CD14-positive monocyte (primary cell): ENCODE data around the gene ADA. TPM values are rescaled to one million over a fixed set of nuclear protein-coding genes. Genes with fewer than 3 reads are reported as not detected.
A peak's percentile ranks its signal among the peaks of the same experiment; 100 is the strongest.

Source experiments
- DNase-seq, 3 donors: peaks; one replicate each; pipeline ENCODE4 v3.0.0-alpha.2; 2011 to 2022
- H2AFZ ChIP-seq: 2 replicates; pipeline ENCODE4 v1.6.0; 2012; ENCODE audit warnings: mild to moderate bottlenecking, low read depth, low read length, inconsistent platforms; ENCODE audit not compliant: insufficient read depth, poor library complexity, severe bottlenecking
- H3K27ac ChIP-seq, 2 donors: 1 replicate in 1 of 2; 2 replicates in 1 of 2; pipeline ENCODE4 v1.5.1; 2012 to 2013; ENCODE audit warnings: low read length in 2 of 2, control low read depth in 1 of 2, inconsistent platforms in 1 of 2, low read depth in 1 of 2, mild to moderate bottlenecking in 1 of 2
- H3K27me3 ChIP-seq, 2 donors: one replicate each; pipeline versions ENCODE4 v1.6.0 to v1.6.1; 2011 to 2013; ENCODE audit warnings: low read length in 2 of 2; ENCODE audit not compliant: control insufficient read depth in 2 of 2, insufficient read depth in 2 of 2
- H3K36me3 ChIP-seq, 2 donors: replicated peaks in 1 of 2; 1 replicate in 1 of 2; 2 replicates in 1 of 2; pipeline versions ENCODE4 v1.5.1 to v1.6.1; 2012 to 2013; ENCODE audit warnings: low read length in 2 of 2, control low read depth in 1 of 2, inconsistent platforms in 1 of 2, mild to moderate bottlenecking in 1 of 2; ENCODE audit not compliant: insufficient read depth in 2 of 2, control insufficient read depth in 1 of 2
- H3K4me1 ChIP-seq, 2 donors: 1 replicate in 1 of 2; 2 replicates in 1 of 2; pipeline versions ENCODE4 v1.5.1 to v1.6.1; 2012 to 2013; ENCODE audit warnings: low read length in 2 of 2, control low read depth in 1 of 2, inconsistent platforms in 1 of 2, mild to moderate bottlenecking in 1 of 2, moderate library complexity in 1 of 2; ENCODE audit not compliant: insufficient read depth in 2 of 2, control insufficient read depth in 1 of 2
- H3K4me2 ChIP-seq: replicated peaks from 2 replicates; pipeline ENCODE3; 2012; ENCODE audit warnings: low read length, moderate library complexity, mild to moderate bottlenecking; ENCODE audit not compliant: poor library complexity, severe bottlenecking; ENCODE audit errors: extremely low read depth
- H3K4me3 ChIP-seq, 3 experiments: fragments of 200-600 bp in 1 of 3; sonication (generic) in 1 of 3; replicated peaks in 1 of 3; 1 replicate in 2 of 3; 2 replicates in 1 of 3; pipeline ENCODE4 v1.5.1; 2011 to 2013; ENCODE audit warnings: low read length in 3 of 3, mild to moderate bottlenecking in 3 of 3, control low read depth in 2 of 3, low read depth in 2 of 3, inconsistent platforms in 1 of 3, moderate library complexity in 1 of 3
- H3K79me2 ChIP-seq: 2 replicates; pipeline ENCODE4 v1.6.0; 2012; ENCODE audit warnings: mild to moderate bottlenecking, control low read depth, inconsistent platforms, low read length, moderate library complexity; ENCODE audit not compliant: insufficient read depth
- H3K9ac ChIP-seq: 2 replicates; pipeline ENCODE4 v1.6.0; 2017; ENCODE audit warnings: low read length, mild to moderate bottlenecking; ENCODE audit not compliant: insufficient read depth, poor library complexity, severe bottlenecking
- H3K9me3 ChIP-seq, 2 donors: replicated peaks in 1 of 2; 1 replicate in 1 of 2; 2 replicates in 1 of 2; pipeline versions ENCODE4 v1.5.1 to v1.6.1; 2012 to 2013; ENCODE audit warnings: low read length in 2 of 2, control low read depth in 1 of 2; ENCODE audit not compliant: control insufficient read depth in 1 of 2, insufficient read depth in 1 of 2
- H4K20me1 ChIP-seq: 2 replicates; pipeline ENCODE4 v1.6.0; 2012; ENCODE audit warnings: mild to moderate bottlenecking, low read length, control low read depth, moderate library complexity; ENCODE audit not compliant: insufficient read depth
- H3K27ac Mint-ChIP-seq, 7 donors: one replicate each; pipeline ENCODE4 v1.8.0; 2020; ENCODE audit warnings: mild to moderate bottlenecking in 7 of 7, mixed read lengths in 7 of 7, moderate library complexity in 6 of 7, inconsistent platforms in 2 of 7
- H3K27me3 Mint-ChIP-seq, 3 donors: one replicate each; pipeline ENCODE4 v1.8.0; 2021 to 2022; ENCODE audit warnings: low read depth in 3 of 3, mild to moderate bottlenecking in 3 of 3, mixed read lengths in 3 of 3, moderate library complexity in 3 of 3, inconsistent platforms in 1 of 3
- H3K36me3 Mint-ChIP-seq, 2 donors: one replicate each; pipeline ENCODE4 v1.8.0; 2020; ENCODE audit warnings: mixed read lengths in 2 of 2, inconsistent platforms in 1 of 2, mild to moderate bottlenecking in 1 of 2
- H3K4me1 Mint-ChIP-seq: one replicate; pipeline ENCODE4 v1.8.0; 2020; ENCODE audit warnings: mild to moderate bottlenecking, mixed read lengths
- H3K4me3 Mint-ChIP-seq, 2 donors: one replicate each; pipeline ENCODE4 v1.8.0; 2020; ENCODE audit warnings: mild to moderate bottlenecking in 2 of 2, mixed read lengths in 2 of 2, moderate library complexity in 1 of 2
- H3K9me3 Mint-ChIP-seq, 7 donors: one replicate each; pipeline ENCODE4 v1.8.0; 2020 to 2022; ENCODE audit warnings: mixed read lengths in 7 of 7, mild to moderate bottlenecking in 6 of 7, moderate library complexity in 6 of 7, inconsistent platforms in 2 of 7
- CTCF ChIP-seq: fragments of 200-600 bp; IDR thresholded peaks from one replicate; pipeline ENCODE4 v1.8.0; 2022; ENCODE audit warnings: antibody characterized with exemption, mild to moderate bottlenecking
- whole genome bisulfite sequencing: methylation state at CpG from one replicate; pipeline ENCODE4 v1.1.5; 2013; ENCODE audit warnings: missing lambda C conversion rate; ENCODE audit not compliant: insufficient coverage; 5-methylcytosine and 5-hydroxymethylcytosine counted together
- intact Hi-C, 2 donors: fragments of 100-400 bp; cut with micrococcal nuclease; formaldehyde crosslinking; loops; one replicate each; pipeline versions ENCODE4 v1.15.0 to v1.15.1; 2023
- polyA plus RNA-seq, 3 donors: library from polyadenylated mRNA; depleted of rRNA in 1 of 3; unstranded in 2 of 3; stranded (reverse) in 1 of 3; fragments of 300-500 nt in 2 of 3; fragments of >200 nt in 1 of 3; fragmentation: Illumina TruSeq in 2 of 3; gene quantifications; 1 replicate in 2 of 3; 2 replicates in 1 of 3; pipeline ENCODE4 v1.2.3, GENCODE V29; 2012 to 2021

ADA gene
- polyA plus RNA-seq, 3 donors = 11.1 to 17.2 (median 15.6) TPM

GRCh38 chr20:44695295-44695673, 43.8 kb upstream of the ADA start:
- Histone ChIP-seq H4K20me1 (no peaks in the 10 kb centered on the region), H3K9ac (no peak overlapping the region), H2AFZ (no peak overlapping the region), H3K79me2 (no peaks in the 10 kb centered on the region), H3K27ac (no peak overlapping the region), H3K9me3 (no peaks in the 10 kb centered on the region), H3K36me3 (no peaks in the 10 kb centered on the region), H3K4me1 (no peaks in the 10 kb centered on the region), H3K4me3 (no peak overlapping the region), H3K27me3 (no peaks in the 10 kb centered on the region), H3K4me2 (no peak overlapping the region)
- H3K4me3 Mint-ChIP-seq = no peak overlapping the region
- intact Hi-C loops = no loop called here
- whole genome bisulfite sequencing = 89% methylated on average over 1 of the region's 2 CpGs
- H3K4me1 Mint-ChIP-seq = peaks cover 5% of the 10 kb centered on the region
- peak overlapping the region in 1 of 7 donors; percentile 5 for H3K27ac Mint-ChIP-seq
- no peaks in the 10 kb centered on the region for H3K36me3 Mint-ChIP-seq
- TF ChIP-seq CTCF = no peak
- H3K9me3 Mint-ChIP-seq = peaks cover 0 to 4% (median 0%) of the 10 kb centered on the region in 7 donors
- no peak for DNase-seq
- peaks cover 0 to 4% (median 1%) of the 10 kb centered on the region in 3 donors for H3K27me3 Mint-ChIP-seq

- no peak overlapping the region for H3K4me3 Mint-ChIP-seq
- peaks cover 5% of the 10 kb centered on the region for H3K4me1 Mint-ChIP-seq
- peaks cover 0 to 4% (median 2%) of the 10 kb centered on the region in 3 donors for H3K27me3 Mint-ChIP-seq
- intact Hi-C loops = no loop called here
- H3K4me1 ChIP-seq = no peaks in the 10 kb centered on the region
- no peak overlapping the region for H2AFZ ChIP-seq
- H3K9me3 ChIP-seq = no peaks in the 10 kb centered on the region
- H3K4me2 ChIP-seq = no peak overlapping the region
- WGBS = 95% methylated on average over 3 of the region's 4 CpGs
- H3K27ac ChIP-seq = no peak overlapping the region
- H3K27me3 ChIP-seq = no peaks in the 10 kb centered on the region
- TF ChIP-seq CTCF = no peak
- H3K9ac ChIP-seq = no peak overlapping the region
- H3K36me3 Mint-ChIP-seq = no peaks in the 10 kb centered on the region
- H3K27ac Mint-ChIP-seq = no peak overlapping the region
- H3K79me2 ChIP-seq = no peaks in the 10 kb centered on the region
- H3K36me3 ChIP-seq = no peaks in the 10 kb centered on the region
- DNase-seq = no peak
- H3K4me3 ChIP-seq = no peak overlapping the region
- no peaks in the 10 kb centered on the region for H4K20me1 ChIP-seq
- H3K9me3 Mint-ChIP-seq = peaks cover 0 to 4% (median 0%) of the 10 kb centered on the region in 7 donors
Measured at GRCh38 chr20:44694159-44694558, 42.7 kb upstream of the ADA start.
